ENCODE measurements around the gene ZMYM4.
"Not testable (repeated sequence)": the region's sequence is repeated elsewhere in the genome, so short reads cannot be mapped to it uniquely, and the experiment has no call there.

The ZMYM4 gene

DNA sequence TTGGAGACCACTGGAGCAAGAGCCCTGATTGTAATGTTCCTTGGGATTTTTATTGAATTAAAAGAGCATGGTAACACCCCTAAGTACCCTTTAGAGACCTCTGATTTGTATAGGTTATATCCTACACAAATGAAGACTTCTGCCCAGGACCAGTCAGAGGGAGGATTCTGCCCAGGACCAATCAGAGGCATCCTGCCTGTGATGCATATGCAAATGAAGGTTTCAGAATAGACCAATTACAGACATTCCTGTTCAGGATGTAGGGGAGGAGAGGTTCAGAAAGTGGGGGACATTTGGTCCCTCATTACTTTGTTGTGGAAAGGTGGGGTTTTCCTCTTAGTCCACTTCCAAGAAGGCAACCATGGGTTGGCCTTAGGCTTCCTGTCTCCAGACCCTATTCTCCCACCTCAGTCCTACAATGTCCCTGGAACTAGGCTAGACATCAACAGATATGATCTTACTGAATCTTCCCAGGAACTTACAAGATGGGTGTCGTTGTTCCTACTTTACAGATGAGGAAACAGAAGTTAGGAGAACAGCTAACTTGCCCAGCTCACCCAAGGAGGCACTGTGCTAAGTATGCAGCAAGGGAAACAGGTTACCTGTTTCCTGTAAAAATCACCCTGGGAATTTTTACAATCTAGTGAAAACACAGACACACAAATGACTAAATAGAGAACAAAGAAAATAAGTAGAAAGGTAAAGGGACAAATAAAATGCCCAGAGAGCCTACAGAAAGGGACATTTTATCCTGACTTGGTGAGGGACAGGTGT is 38.7 kb upstream of the ZMYM4 start:
- H3K4me3 ChIP-seq (ENCODE audit: low read length), result no peak overlapping the region
- no peaks in the 10 kb centered on the region for H3K4me1 ChIP-seq (ENCODE audit: control insufficient read depth, low read depth, low read length)
- no peak overlapping the region for H3K27ac ChIP-seq (ENCODE audit: low read depth, low read length)
- H3K79me2 ChIP-seq (ENCODE audit: control insufficient read depth, insufficient read depth, low read length), result no peaks in the 10 kb centered on the region
- H4K5ac ChIP-seq (ENCODE audit: low read length), result no peak overlapping the region
- H4K8ac ChIP-seq (ENCODE audit: low read depth, low read length), result no peak overlapping the region
- WGBS (ENCODE audit: extremely low coverage, insufficient coverage, low lambda C conversion rate), result no CpG with 5 or more reads among the region's 1 CpG
- H3K79me1 ChIP-seq (ENCODE audit: low read length), result no peaks in the 10 kb centered on the region
- H3K27me3 ChIP-seq (ENCODE audit: insufficient read depth, low read length, poor library complexity), result no peaks in the 10 kb centered on the region
- no peak overlapping the region for H3K9ac ChIP-seq (ENCODE audit: low read length)
- no peak overlapping the region for H2BK5ac ChIP-seq (ENCODE audit: low read length)
- H3K4me2 ChIP-seq (ENCODE audit: low read length), result no peak overlapping the region
- no peak overlapping the region for H3K56ac ChIP-seq (ENCODE audit: low read length)
- no peak overlapping the region for H3K18ac ChIP-seq (ENCODE audit: low read length)
- H2BK15ac ChIP-seq (replicated peaks; ENCODE audit: low read depth), result no peak overlapping the region
- H3K23ac ChIP-seq (ENCODE audit: low read length), result no peak overlapping the region
- H3K36me3 ChIP-seq (ENCODE audit: control insufficient read depth, insufficient read depth, low read length), result no peaks in the 10 kb centered on the region
- DNase-seq, result no peak
- H2BK120ac ChIP-seq (ENCODE audit: low read depth, low read length), result no peak overlapping the region
- H2AK5ac ChIP-seq (ENCODE audit: low read length), result no peak overlapping the region
- no peak overlapping the region for H3K4ac ChIP-seq (ENCODE audit: low read depth, low read length)

DNA sequence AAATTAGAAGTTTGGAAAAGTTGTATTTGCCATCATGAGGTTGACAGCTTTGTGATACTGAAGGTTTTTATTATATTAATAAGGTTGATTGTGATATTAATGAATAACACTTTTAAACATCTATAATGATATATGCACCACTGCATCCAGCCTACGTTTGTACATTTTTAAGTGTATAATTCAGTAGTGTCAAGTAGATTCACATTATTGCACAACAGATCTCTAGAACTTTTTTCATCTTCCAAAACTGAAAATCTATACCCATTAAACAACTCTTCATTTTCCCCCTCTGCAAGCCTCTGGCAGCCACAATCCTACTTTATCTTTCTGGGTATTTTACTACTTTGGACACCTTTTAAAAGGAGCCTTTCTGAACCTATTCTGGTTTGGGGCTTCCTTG is 37.2 kb upstream of the ZMYM4 start:
- Histone ChIP-seq H4K5ac (ENCODE audit: low read length) (no peak overlapping the region), H2AK5ac (ENCODE audit: low read length) (no peak overlapping the region), H3K36me3 (ENCODE audit: control insufficient read depth, insufficient read depth, low read length) (no peaks in the 10 kb centered on the region), H3K23ac (ENCODE audit: low read length) (no peak overlapping the region), H3K79me1 (ENCODE audit: low read length) (no peaks in the 10 kb centered on the region), H3K9ac (ENCODE audit: low read length) (no peak overlapping the region), H3K18ac (ENCODE audit: low read length) (no peak overlapping the region), H4K8ac (ENCODE audit: low read depth, low read length) (no peak overlapping the region), H3K27ac (ENCODE audit: low read depth, low read length) (no peak overlapping the region), H3K4me2 (ENCODE audit: low read length) (no peak overlapping the region), H3K56ac (ENCODE audit: low read length) (no peak overlapping the region), H3K79me2 (ENCODE audit: control insufficient read depth, insufficient read depth, low read length) (no peaks in the 10 kb centered on the region), H2BK120ac (ENCODE audit: low read depth, low read length) (no peak overlapping the region), H3K27me3 (ENCODE audit: insufficient read depth, low read length, poor library complexity) (no peaks in the 10 kb centered on the region), H3K4me3 (ENCODE audit: low read length) (no peak overlapping the region), H2BK15ac (replicated peaks; ENCODE audit: low read depth) (no peak overlapping the region), H3K4ac (ENCODE audit: low read depth, low read length) (no peak overlapping the region), H2BK5ac (ENCODE audit: low read length) (no peak overlapping the region), H3K4me1 (ENCODE audit: control insufficient read depth, low read depth, low read length) (no peaks in the 10 kb centered on the region)
- no peak for DNase-seq
- WGBS (ENCODE audit: extremely low coverage, insufficient coverage, low lambda C conversion rate), result no CpG with 5 or more reads among the region's 1 CpG

DNA sequence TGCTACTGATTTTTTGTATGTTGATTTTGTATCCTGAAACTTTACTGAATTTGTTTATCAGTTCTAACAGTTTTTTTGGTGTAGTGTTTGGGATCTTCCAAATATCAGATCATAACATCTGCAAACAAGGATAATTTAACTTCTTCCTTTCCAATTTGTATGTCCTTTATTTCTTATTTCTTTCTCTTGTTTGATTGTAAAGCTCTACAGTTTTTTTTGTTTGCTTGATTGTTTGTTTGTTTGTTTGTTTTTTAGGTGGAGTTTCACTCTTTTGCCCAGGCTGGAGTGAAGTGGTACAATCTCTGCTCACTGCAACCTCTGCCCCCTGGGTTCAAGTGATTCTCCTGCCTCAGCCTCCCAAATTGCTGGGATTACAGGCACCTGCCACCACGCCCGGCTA is 31.7 kb upstream of the ZMYM4 start:
- H3K4ac ChIP-seq (ENCODE audit: low read depth, low read length); H4K8ac ChIP-seq (ENCODE audit: low read depth, low read length); H2BK15ac ChIP-seq (replicated peaks; ENCODE audit: low read depth); H3K56ac ChIP-seq (ENCODE audit: low read length); H3K4me1 ChIP-seq (ENCODE audit: control insufficient read depth, low read depth, low read length); H4K5ac ChIP-seq (ENCODE audit: low read length); H3K4me3 ChIP-seq (ENCODE audit: low read length); H3K23ac ChIP-seq (ENCODE audit: low read length); H2AK5ac ChIP-seq (ENCODE audit: low read length); H3K27ac ChIP-seq (ENCODE audit: low read depth, low read length); H3K79me1 ChIP-seq (ENCODE audit: low read length); H3K79me2 ChIP-seq (ENCODE audit: control insufficient read depth, insufficient read depth, low read length); H2BK120ac ChIP-seq (ENCODE audit: low read depth, low read length); H2BK5ac ChIP-seq (ENCODE audit: low read length); H3K4me2 ChIP-seq (ENCODE audit: low read length); H3K27me3 ChIP-seq (ENCODE audit: insufficient read depth, low read length, poor library complexity); H3K9ac ChIP-seq (ENCODE audit: low read length); H3K36me3 ChIP-seq (ENCODE audit: control insufficient read depth, insufficient read depth, low read length); DNase-seq; H3K18ac ChIP-seq (ENCODE audit: low read length): not testable (repeated sequence)
- no CpG with 5 or more reads among the region's 2 CpGs for WGBS (ENCODE audit: extremely low coverage, insufficient coverage, low lambda C conversion rate)

DNA sequence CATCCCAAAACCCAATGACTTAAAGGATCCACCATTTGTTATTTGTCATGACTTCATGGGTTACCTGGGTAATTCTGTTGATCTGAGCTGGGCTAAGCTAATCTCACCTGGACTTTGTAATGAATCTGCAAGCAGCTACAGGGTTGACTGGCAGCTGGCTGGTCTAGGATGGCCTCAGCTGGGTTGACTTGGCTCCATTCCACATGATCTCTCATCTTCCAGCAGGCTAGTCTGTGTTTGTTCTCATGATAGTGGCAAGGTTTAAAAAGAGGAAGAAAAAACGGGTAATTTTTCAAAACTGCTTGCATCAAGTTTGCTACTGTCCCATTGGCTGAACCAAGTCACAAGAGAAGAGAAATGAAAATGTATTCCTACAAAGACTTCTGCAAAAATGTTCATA is 24.8 kb upstream of the ZMYM4 start:
- Histone ChIP-seq H2BK15ac (replicated peaks; ENCODE audit: low read depth) (no peak overlapping the region), H2BK120ac (ENCODE audit: low read depth, low read length) (no peak overlapping the region), H2BK5ac (ENCODE audit: low read length) (no peak overlapping the region), H3K4me2 (ENCODE audit: low read length) (no peak overlapping the region), H4K8ac (ENCODE audit: low read depth, low read length) (no peak overlapping the region), H3K79me2 (ENCODE audit: control insufficient read depth, insufficient read depth, low read length) (no peaks in the 10 kb centered on the region), H3K4ac (ENCODE audit: low read depth, low read length) (no peak overlapping the region), H3K79me1 (ENCODE audit: low read length) (no peaks in the 10 kb centered on the region), H3K27me3 (ENCODE audit: insufficient read depth, low read length, poor library complexity) (no peaks in the 10 kb centered on the region), H3K4me1 (ENCODE audit: control insufficient read depth, low read depth, low read length) (no peaks in the 10 kb centered on the region), H3K36me3 (ENCODE audit: control insufficient read depth, insufficient read depth, low read length) (no peaks in the 10 kb centered on the region), H4K5ac (ENCODE audit: low read length) (no peak overlapping the region), H3K56ac (ENCODE audit: low read length) (no peak overlapping the region), H2AK5ac (ENCODE audit: low read length) (no peak overlapping the region), H3K23ac (ENCODE audit: low read length) (no peak overlapping the region), H3K9ac (ENCODE audit: low read length) (no peak overlapping the region), H3K4me3 (ENCODE audit: low read length) (no peak overlapping the region), H3K18ac (ENCODE audit: low read length) (no peak overlapping the region), H3K27ac (ENCODE audit: low read depth, low read length) (no peak overlapping the region)
- no CpG with 5 or more reads among the region's 1 CpG for WGBS (ENCODE audit: extremely low coverage, insufficient coverage, low lambda C conversion rate)
- DNase-seq, result no peak

DNA sequence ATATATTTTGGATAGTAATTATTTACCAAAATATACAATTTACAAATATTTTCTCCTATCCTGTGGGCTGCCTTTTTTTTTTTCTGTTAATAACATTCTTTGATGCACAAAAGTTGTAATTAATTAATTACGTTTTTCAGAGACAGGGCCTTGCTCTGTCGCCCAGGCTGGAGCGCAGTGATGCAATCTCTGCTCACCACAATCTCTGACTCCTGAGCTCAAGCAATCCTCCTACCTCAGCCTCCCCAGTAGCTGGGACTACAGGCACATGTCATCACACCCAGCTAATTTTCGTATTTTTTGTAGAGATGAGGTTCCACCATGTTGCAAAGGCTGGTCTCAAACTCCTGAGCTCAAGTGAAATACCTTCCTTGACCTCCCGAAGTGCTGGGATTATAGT is 21.3 kb upstream of the ZMYM4 start:
- Histone ChIP-seq H3K9ac (ENCODE audit: low read length) (no peak overlapping the region), H3K4me2 (ENCODE audit: low read length) (no peak overlapping the region)

DNA sequence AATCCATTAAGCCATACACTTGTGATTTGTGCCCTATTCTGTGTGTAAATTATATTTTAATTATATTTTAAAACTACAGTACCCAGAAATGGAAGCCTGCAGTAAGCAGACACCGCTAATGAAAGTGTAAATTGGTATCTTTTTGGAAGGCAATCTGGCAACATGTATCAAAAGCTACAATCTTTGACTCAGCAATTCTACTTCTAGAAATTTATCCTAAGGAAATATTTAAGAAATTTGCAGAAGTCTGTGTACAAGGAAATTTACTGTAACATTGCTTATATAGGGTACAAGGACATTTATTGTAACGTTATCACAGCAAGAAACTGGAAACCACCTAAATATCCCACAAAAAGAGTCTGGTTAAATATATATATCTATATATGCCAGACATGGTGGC is 14.6 kb upstream of the ZMYM4 start:
- Histone ChIP-seq H2BK15ac (replicated peaks; ENCODE audit: low read depth) (no peak overlapping the region), H2AK5ac (ENCODE audit: low read length) (no peak overlapping the region), H3K4ac (ENCODE audit: low read depth, low read length) (no peak overlapping the region), H3K4me2 (ENCODE audit: low read length) (no peak overlapping the region), H3K27me3 (ENCODE audit: insufficient read depth, low read length, poor library complexity) (no peaks in the 10 kb centered on the region), H3K56ac (ENCODE audit: low read length) (no peak overlapping the region), H3K27ac (ENCODE audit: low read depth, low read length) (no peak overlapping the region), H3K23ac (ENCODE audit: low read length) (no peak overlapping the region), H4K5ac (ENCODE audit: low read length) (no peak overlapping the region), H3K4me1 (ENCODE audit: control insufficient read depth, low read depth, low read length) (no peaks in the 10 kb centered on the region), H3K79me2 (ENCODE audit: control insufficient read depth, insufficient read depth, low read length) (no peaks in the 10 kb centered on the region), H2BK5ac (ENCODE audit: low read length) (no peak overlapping the region), H2BK120ac (ENCODE audit: low read depth, low read length) (no peak overlapping the region), H3K36me3 (ENCODE audit: control insufficient read depth, insufficient read depth, low read length) (no peaks in the 10 kb centered on the region), H4K8ac (ENCODE audit: low read depth, low read length) (no peak overlapping the region), H3K79me1 (ENCODE audit: low read length) (no peaks in the 10 kb centered on the region), H3K4me3 (ENCODE audit: low read length) (no peak overlapping the region), H3K9ac (ENCODE audit: low read length) (no peak overlapping the region), H3K18ac (ENCODE audit: low read length) (no peak overlapping the region)
- no CpG with 5 or more reads among the region's 2 CpGs for WGBS (ENCODE audit: extremely low coverage, insufficient coverage, low lambda C conversion rate)
- no peak for DNase-seq

More for the DNA sequence above, 21.3 kb upstream of the ZMYM4 start:
- Histone ChIP-seq H3K18ac (ENCODE audit: low read length) (no peak overlapping the region), H3K4me3 (ENCODE audit: low read length) (no peak overlapping the region), H3K56ac (ENCODE audit: low read length) (no peak overlapping the region), H3K79me1 (ENCODE audit: low read length) (no peaks in the 10 kb centered on the region), H3K4me1 (ENCODE audit: control insufficient read depth, low read depth, low read length) (no peaks in the 10 kb centered on the region), H3K4ac (ENCODE audit: low read depth, low read length) (no peak overlapping the region), H2BK120ac (ENCODE audit: low read depth, low read length) (no peak overlapping the region), H4K5ac (ENCODE audit: low read length) (no peak overlapping the region), H2BK5ac (ENCODE audit: low read length) (no peak overlapping the region), H3K27me3 (ENCODE audit: insufficient read depth, low read length, poor library complexity) (no peaks in the 10 kb centered on the region), H2AK5ac (ENCODE audit: low read length) (no peak overlapping the region), H3K36me3 (ENCODE audit: control insufficient read depth, insufficient read depth, low read length) (no peaks in the 10 kb centered on the region), H2BK15ac (replicated peaks; ENCODE audit: low read depth) (no peak overlapping the region), H3K23ac (ENCODE audit: low read length) (no peak overlapping the region), H3K79me2 (ENCODE audit: control insufficient read depth, insufficient read depth, low read length) (no peaks in the 10 kb centered on the region), H4K8ac (ENCODE audit: low read depth, low read length) (no peak overlapping the region), H3K27ac (ENCODE audit: low read depth, low read length) (no peak overlapping the region)
- no peak for DNase-seq
- no CpG with 5 or more reads among the region's 5 CpGs for WGBS (ENCODE audit: extremely low coverage, insufficient coverage, low lambda C conversion rate)
